ENCODE data around the gene GSE1.
A peak's percentile ranks its signal among the peaks of the same experiment; 100 is the strongest.

GSE1 gene

DNA sequence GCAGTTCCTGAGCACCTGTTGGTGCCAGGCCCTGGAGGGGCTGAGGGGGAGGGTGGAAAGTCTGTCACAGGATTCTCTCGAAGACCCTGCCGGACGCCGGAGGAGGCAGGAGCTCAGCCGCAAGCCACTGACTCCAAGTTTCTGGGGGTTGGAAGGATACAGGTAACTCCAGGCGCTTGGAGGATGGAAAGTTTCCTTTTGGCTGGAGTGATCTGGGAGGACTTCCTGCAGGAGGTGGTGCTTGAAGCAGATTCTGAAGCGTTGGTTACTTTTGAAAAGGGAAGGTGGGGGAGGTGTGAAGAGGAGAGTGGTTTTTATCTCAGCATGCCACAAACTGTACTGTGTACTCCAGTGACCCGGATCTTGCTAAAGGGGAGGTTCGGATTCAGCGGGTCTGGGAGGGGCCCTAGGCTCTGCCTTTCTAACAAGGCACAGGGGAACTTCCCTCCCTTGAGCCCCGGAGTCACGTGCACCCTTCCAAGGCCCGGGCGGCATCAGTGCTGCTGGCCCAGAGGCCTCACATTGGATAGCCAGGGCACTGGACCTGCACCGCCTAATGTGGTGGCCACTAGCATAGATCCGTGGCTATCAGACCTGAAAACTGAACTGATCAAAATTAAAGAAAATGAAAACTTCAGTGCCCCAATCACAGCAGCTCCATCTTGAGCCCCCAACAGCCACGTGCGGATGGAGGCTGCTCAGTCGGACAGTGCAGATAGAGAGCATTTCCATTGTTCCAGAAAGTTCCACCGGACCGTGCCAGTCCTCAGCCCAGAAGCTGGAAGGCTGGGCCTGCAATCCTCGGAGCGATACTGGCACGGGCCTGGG, 42.2 kb upstream of the GSE1 start:
- DNase-seq (ENCODE audit: low read depth), result no peak
- H3K4me3 ChIP-seq (ENCODE audit: low read depth, low read length), result no peak overlapping the region
- TF ChIP-seq, protein P1, sequence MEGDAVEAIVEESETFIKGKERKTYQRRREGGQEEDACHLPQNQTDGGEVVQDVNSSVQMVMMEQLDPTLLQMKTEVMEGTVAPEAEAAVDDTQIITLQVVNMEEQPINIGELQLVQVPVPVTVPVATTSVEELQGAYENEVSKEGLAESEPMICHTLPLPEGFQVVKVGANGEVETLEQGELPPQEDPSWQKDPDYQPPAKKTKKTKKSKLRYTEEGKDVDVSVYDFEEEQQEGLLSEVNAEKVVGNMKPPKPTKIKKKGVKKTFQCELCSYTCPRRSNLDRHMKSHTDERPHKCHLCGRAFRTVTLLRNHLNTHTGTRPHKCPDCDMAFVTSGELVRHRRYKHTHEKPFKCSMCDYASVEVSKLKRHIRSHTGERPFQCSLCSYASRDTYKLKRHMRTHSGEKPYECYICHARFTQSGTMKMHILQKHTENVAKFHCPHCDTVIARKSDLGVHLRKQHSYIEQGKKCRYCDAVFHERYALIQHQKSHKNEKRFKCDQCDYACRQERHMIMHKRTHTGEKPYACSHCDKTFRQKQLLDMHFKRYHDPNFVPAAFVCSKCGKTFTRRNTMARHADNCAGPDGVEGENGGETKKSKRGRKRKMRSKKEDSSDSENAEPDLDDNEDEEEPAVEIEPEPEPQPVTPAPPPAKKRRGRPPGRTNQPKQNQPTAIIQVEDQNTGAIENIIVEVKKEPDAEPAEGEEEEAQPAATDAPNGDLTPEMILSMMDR (conservative IDR thresholded peaks at IDR 0.05; ENCODE audit: low read depth, low read length), result no peak

DNA sequence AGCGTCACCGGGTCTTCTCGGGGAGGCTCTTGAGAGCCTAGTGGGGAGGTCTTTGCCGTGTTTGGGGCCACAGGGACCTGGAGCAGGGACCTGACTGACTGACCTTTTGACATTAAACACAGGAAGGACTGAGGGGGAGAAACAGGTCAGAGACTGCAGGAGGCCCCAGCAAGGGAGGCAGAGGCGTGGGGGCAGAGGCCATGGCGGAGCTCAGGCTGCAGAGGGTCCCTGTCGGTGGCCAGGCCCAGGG, 41.6 kb upstream of the GSE1 start:
- no peak for DNase-seq (ENCODE audit: low read depth)
- TF ChIP-seq, protein P1 (conservative IDR thresholded peaks at IDR 0.05; ENCODE audit: low read depth, low read length), result no peak
- no peak overlapping the region for H3K4me3 ChIP-seq (ENCODE audit: low read depth, low read length)

DNA sequence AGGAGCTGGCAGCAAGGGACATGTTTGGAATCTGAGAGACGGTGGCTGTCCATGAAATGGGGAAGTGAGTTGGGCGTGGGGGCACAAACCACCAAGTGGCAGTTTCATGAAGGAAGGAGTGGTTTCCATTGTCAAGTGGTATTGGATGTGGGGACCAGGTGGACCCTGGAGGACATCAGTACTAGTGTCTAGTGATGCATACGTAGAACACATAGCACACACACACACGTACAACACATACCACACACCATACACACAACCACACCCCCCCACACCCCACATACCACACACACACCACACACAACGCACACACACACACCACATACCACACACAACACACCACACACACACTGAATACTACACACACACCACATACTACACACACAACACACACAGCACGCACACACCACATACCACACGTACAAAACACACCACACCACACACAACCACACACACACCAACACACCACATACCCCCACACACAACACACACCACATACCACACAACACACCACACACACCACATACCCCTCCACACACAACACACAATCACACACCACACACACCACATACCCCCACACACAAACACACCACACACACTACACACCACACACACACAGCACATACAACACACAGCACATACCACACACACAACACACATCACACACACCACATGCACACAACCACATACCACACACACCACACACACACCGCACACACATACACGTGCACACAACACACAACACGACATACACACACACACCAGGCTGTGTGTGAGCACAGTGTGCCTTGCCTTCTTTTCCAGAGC, 41.1 kb upstream of the GSE1 start:
- DNase-seq (ENCODE audit: low read depth), result no peak
- TF ChIP-seq, protein P1 (conservative IDR thresholded peaks at IDR 0.05; ENCODE audit: low read depth, low read length), result no peak
- H3K4me3 ChIP-seq (ENCODE audit: low read depth, low read length), result no peak overlapping the region

DNA sequence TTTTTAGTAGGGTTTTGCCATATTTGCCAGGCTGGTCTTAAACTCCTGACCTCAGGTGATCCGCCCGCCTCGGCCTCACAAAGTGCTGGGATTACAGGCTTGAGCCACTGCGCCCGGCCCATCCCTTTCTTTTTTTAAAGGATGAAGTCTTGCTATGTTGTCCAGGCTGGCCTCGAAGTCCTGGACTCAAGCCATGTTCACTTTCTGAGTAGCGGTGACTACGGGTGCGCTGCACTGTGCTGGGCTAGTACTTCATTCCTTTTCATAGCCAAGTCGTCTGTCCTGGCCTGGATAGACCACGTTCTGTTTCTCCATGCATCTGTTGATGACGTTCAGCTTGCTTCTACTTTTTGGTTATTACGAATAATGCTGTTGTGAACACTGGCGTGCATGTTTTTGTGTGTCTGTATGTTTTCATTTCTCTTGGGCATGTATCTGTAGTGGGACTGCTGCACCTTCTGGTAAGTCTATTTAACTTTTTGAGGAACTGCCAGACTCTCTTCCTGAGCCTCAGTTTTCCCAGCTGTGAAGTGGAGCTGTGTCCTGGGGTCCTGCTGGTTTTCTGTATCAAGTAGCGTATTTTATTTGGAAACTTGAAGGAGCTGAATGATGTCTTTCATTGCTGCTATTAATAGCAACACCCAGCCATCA, 40.0 kb upstream of the GSE1 start:
- DNase-seq (ENCODE audit: low read depth), result no peak
- H3K4me3 ChIP-seq (ENCODE audit: low read depth, low read length), result no peak overlapping the region
- TF ChIP-seq, protein P1 (conservative IDR thresholded peaks at IDR 0.05; ENCODE audit: low read depth, low read length), result no peak

DNA sequence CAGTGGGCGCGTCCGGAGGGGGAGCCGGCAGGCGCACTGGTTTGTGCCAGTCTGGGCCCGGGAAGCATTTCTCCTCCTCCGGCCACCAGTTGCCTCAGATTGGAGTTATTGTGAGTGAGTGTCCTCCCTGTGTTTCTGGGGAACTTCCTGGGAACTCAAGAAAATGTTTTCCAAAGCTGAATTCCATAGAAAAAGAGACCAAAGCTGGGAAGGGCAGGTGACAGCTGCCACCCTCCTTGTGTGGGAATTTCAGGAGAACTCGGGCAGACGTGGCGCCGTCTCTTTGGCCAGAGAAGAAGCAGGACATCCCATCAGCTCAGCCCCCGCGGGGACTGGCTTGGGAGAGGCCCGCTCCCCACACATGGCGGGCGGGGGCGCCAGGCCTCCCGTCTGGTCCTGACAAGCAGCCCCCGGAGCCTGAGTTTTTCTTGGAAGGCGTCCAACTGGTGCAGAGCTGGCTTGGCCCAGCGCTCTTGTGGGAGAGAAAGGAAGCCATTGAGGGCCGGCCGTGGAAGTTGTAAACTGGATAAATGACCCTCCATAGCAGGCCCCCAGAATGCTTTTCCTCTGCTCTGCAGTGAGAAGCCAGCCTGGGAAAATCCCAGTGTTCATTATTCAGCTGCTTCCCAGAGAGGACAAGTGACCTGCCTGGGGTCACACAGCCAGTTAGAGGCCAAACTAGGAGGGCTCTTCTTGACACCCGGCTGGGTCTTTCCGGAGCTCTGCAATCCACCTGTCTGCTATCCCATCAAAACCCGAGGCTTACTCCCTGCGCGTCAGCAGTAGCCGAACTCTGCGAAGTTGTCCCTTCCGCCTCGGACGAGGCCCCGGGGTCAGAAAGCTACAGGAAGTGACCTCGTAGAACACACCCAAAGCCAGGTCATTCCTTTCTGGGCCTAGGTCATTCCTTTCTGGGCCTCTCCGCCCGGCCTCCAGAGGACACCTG, 39.2 kb upstream of the GSE1 start:
- no peak overlapping the region for H3K4me3 ChIP-seq (ENCODE audit: low read depth, low read length)
- TF ChIP-seq, protein P1 (conservative IDR thresholded peaks at IDR 0.05; ENCODE audit: low read depth, low read length), result no peak
- peak; percentile 54 for DNase-seq (ENCODE audit: low read depth)

DNA sequence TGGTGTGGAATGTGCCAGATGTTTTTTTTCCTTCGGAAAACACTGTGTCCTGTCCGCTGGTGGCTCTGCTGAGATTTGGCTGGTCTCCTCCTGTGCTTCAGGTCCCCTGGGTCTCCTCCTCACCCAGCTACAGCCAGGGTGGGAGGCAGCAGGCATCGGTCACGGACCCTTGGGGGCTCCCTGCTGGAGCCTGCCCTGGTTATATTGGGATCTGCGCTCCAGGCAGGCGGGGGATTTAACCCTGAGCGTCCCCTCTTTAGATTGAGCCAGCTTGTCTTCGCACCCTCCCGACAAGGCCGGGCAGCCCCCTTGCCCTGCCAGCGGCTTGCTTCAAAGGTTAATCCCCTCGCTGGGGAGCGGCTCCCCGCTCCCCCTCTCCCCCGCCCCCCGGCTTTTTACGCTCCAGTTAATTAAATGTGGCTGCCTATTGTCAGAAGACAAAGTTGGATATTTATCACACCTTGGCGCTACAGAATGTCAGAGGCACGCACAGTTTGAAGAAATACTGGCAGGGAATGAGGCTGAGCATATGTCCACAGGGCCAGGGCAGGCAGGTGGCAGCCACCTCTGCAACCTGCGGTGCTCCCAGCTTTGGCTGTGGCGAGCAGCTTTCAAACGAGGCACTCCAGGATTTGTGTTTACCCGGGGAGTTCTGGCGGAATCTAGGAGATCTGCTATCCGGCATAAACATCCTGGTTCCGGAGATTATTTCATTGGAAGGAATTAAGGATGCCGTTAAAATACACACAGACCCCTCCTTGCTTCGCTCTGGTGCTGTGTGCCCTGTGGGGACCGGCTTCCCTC, 38.2 kb upstream of the GSE1 start:
- H3K4me3 ChIP-seq (ENCODE audit: low read depth, low read length), result no peak overlapping the region
- TF ChIP-seq, protein P1 (conservative IDR thresholded peaks at IDR 0.05; ENCODE audit: low read depth, low read length), result no peak
- no peak for DNase-seq (ENCODE audit: low read depth)
